Activated T-helper 1 cell treated with anti-CD3 and anti-CD28 coated beads, Interleukin-12 subunit alpha, Interleukin-12 subunit beta, Interleukin-2, Interleukin-4 antibody, amounts not matched to agents 30 ng/mL and 10 ng/mL and 1 ng/mL, durations not matched to agents 14 hours and 24 hours and 36 hours (primary cell): Measurements from ENCODE around the gene AP5S1. TPM values are rescaled to one million over a fixed set of nuclear protein-coding genes. Genes with fewer than 3 reads are reported as not detected.

ENCODE experiments used
- DNase-seq: peaks from one replicate; pipeline ENCODE4 v3.0.0; 2021; ENCODE audit warnings: low spot score
- H3K27ac Mint-ChIP-seq: one replicate; pipeline ENCODE4 v1.8.0; 2021; ENCODE audit warnings: mild to moderate bottlenecking, mixed read lengths
- H3K27me3 Mint-ChIP-seq: one replicate; pipeline ENCODE4 v1.8.0; 2022; ENCODE audit warnings: mild to moderate bottlenecking, moderate library complexity, mixed read lengths; ENCODE audit not compliant: insufficient read depth
- H3K36me3 Mint-ChIP-seq: one replicate; pipeline ENCODE4 v1.8.0; 2021; ENCODE audit warnings: low read depth, mixed read lengths
- H3K4me1 Mint-ChIP-seq: one replicate; pipeline ENCODE4 v1.8.0; 2021; ENCODE audit warnings: low read depth, mixed read lengths
- H3K4me3 Mint-ChIP-seq: one replicate; pipeline ENCODE4 v1.8.0; 2021; ENCODE audit warnings: mild to moderate bottlenecking, moderate library complexity, mixed read lengths
- H3K9me3 Mint-ChIP-seq: one replicate; pipeline ENCODE4 v1.8.0; 2021; ENCODE audit warnings: mixed read lengths
- intact Hi-C: fragments of 100-400 bp; cut with micrococcal nuclease; formaldehyde crosslinking; loops from one replicate; pipeline ENCODE4 v1.15.1; 2024
- total RNA-seq: library from RNA; stranded (reverse); gene quantifications from 2 replicates; pipeline ENCODE4 v1.2.3, GENCODE V29; 2022

The AP5S1 gene, protein sequence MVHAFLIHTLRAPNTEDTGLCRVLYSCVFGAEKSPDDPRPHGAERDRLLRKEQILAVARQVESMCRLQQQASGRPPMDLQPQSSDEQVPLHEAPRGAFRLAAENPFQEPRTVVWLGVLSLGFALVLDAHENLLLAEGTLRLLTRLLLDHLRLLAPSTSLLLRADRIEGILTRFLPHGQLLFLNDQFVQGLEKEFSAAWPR
- 14.9 and 15.0 TPM in 2 replicates for total RNA-seq

DNA sequence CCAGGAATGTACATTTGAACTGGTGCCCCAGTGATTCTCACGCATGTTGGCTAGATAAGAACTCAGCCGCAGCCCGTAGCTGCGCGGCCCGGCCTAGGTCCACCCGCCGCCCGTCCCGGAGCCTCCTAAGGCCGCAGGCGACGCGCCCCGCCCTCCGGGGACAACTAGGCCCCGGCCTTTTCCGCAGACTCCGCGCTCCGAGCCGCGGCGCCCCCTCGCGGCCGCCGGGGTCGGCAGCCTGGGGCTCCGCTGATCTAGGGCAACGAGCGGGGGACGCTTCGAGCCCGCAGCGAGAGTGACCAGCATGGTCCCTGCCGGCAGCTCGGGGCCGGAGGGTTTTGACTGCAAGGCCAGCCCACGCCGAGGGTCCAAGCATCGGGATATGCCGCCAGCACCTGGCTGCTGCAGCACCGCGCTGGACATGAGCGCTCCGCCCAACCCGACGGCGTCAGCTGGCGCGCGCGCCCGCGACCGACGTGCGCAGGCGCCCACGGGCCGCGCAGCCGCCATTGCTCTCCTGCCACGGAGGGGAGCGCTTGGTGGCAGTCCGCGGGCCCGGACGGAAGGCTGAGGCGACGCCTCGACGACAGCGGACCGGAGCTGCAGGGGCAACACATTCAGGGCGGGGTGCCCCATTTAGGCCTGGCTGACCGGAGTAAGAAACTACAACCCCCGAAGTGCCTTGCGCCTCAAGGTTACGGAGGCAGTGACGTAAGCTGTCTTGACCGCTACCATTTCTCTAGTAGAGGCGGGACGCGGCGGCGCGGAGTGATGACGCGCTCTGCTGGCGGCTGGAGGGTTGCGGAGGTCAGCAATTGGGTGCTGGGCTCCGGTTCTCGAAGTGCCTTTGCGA is at the start of gene AP5S1:
Gene AP5S1, plus strand, starts transcription at position 500 of the 853 bp plus-strand sequence. CDS start 1,571 bp downstream, outside the sequence.
- peak; percentile 90 for DNase-seq
- no peaks in the 10 kb centered on the region for H3K27me3 Mint-ChIP-seq
- H3K27ac Mint-ChIP-seq, result peak within 1 kb of the TSS; percentile 89
- peaks cover 5% of the 10 kb centered on the region for H3K36me3 Mint-ChIP-seq
- peak within 1 kb of the TSS; percentile 85 for H3K4me3 Mint-ChIP-seq
- H3K9me3 Mint-ChIP-seq, result no peaks in the 10 kb centered on the region
- intact Hi-C loops, result loop anchor here (1.0 to 2.0 kb wide), 11 partner anchors 9 to 195 kb away; partner anchors contain the start of genes ADISSP, CENPB, MAVS and PANK2
- peaks cover 42% of the 10 kb centered on the region for H3K4me1 Mint-ChIP-seq

DNA sequence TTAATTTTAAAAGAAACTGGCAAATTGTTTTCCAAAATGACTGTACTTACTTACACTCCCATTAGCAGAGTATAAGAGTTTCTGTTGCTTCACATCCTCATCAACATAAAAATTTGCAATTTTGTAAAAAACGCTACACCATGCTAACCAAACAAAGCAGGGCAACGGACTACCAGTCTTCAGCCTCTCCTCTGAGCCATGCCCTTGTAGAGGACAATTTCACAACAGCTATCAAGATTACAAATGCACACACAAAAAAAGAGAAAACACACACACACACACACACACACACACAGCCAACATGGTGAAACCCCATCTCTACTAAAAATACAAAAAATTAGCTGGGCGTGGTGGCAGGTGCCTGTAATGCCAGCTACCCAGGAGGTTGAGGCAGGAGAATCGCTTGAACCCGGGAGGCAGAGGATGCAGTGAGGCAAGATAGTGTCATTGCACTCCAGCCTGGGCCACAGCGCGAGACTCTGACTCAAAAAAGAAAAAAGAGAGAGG is 48.7 kb upstream of the AP5S1 start:
- intact Hi-C loops, result no loop called here
- no peak overlapping the region for H3K27ac Mint-ChIP-seq
- peaks cover 8% of the 10 kb centered on the region for H3K9me3 Mint-ChIP-seq

DNA sequence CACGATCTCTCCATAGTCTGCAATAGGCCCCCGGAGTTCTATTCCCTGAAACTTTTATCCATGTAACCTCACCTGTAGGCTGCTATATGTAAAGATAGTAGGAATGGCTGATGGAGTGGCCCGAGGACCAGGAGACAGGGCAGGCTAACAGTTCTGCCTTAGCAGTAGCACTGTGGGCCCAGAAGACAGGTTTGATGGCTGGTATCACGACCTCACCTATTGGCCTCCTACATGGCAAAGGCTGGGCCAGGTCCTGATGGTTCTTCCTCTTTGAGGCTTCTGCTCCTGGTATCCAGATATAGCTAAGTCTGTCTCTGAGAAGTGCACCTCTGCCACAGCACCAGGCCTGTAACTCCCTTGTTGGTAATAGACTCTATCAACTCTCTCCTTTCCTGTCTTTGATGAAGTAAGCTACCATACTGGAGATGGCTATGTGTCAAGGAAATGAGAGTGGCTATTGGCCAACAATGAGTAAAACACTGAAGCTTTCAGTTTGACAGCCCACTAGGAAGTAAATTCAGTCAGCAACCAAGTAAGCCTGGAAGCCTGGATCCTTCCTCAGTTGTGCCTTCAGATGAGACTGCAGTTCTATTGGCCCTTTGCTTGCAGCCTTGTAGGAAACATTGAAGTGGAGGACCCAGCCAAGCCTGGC is 44.8 kb upstream of the AP5S1 start:
- peaks cover 8% of the 10 kb centered on the region for H3K9me3 Mint-ChIP-seq
- H3K4me1 Mint-ChIP-seq, result peaks cover 11% of the 10 kb centered on the region
- no peaks in the 10 kb centered on the region for H3K36me3 Mint-ChIP-seq
- H3K27me3 Mint-ChIP-seq, result peaks cover 30% of the 10 kb centered on the region
- no peak overlapping the region for H3K4me3 Mint-ChIP-seq
- H3K27ac Mint-ChIP-seq, result no peak overlapping the region
- intact Hi-C loops, result loop anchor here (5.0 kb wide), 1 partner anchor 132 kb away; no protein-coding TSS in a partner anchor
- no peak for DNase-seq

More for the DNA sequence above, 48.7 kb upstream of the AP5S1 start:
- Mint-ChIP-seq H3K36me3 (no peaks in the 10 kb centered on the region), H3K4me1 (peaks cover 13% of the 10 kb centered on the region), H3K27me3 (peaks cover 13% of the 10 kb centered on the region), H3K4me3 (no peak overlapping the region)
- no peak for DNase-seq

DNA sequence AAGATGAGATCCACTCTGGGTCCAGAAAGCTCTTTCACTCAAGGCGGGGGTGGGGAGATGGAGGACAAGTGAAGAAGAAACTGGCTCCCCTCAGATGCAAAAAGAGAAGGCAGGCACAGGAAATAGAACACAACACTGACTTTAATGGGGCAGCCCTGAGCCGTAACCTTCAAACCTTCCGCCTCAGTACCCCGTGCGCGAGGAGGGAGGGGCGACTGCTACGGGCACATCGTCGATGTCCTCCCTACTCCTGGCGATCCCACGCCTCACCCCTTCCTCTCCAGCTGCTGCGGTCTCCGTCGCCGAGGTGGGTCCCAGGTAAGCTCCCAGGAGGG is 43.0 kb upstream of the AP5S1 start:
- H3K27me3 Mint-ChIP-seq, result peaks cover 29% of the 10 kb centered on the region
- H3K4me3 Mint-ChIP-seq, result peak overlapping the region; percentile 75
- no peak for DNase-seq
- peaks cover 25% of the 10 kb centered on the region for H3K4me1 Mint-ChIP-seq
- no peaks in the 10 kb centered on the region for H3K36me3 Mint-ChIP-seq
- intact Hi-C loops, result loop anchor here (1.0 to 5.0 kb wide), 2 partner anchors 9 to 130 kb away; no protein-coding TSS in a partner anchor
- peaks cover 8% of the 10 kb centered on the region for H3K9me3 Mint-ChIP-seq
- no peak overlapping the region for H3K27ac Mint-ChIP-seq

DNA sequence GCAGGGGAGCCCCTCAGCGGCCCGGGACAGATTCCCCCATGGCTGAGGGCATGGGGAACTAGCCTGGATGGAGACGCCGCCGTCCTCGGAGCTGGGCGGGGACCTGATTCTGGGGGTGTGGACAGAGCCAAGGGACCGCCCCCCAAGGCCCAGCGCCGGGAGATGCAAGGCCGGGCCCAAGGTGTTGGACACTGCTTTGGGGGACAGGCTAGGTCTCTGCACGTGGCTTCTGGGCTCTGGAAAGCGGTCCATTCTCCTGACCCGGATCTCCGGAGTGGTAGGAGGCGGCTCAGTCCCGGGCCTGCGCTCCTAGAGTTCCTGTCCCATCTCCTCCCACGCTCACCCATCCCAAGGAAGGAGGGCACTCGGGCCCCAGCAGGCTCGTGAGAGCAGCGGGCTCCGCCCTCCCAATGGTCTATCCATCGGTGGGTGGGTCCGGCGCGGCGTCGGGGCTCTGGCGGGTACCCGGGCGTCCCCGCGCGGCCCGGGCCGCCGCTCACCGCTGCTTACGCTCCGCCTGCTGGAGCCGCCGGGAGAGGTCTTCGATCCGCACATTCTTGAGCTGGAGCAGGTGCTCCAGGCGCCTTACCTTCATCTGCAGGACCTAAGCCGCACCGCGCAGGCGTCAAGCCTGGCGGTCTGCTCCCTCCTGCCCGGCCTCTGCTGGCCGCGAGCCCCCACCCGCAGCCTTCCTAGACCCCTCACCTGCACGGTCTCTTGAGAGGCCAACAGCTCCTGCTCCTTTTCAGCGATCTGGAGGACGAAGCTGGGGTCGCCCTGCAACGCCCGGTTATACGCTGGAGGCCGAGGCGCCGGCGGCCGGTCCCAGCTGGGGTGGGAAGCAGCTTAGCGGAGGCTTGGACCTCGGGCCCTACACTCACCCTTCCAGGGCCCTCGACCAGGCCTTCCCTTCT is 42.4 kb upstream of the AP5S1 start:
- Mint-ChIP-seq H3K9me3 (peaks cover 8% of the 10 kb centered on the region), H3K27ac (no peak overlapping the region), H3K4me1 (peaks cover 25% of the 10 kb centered on the region), H3K4me3 (peak overlapping the region; percentile 75), H3K36me3 (no peaks in the 10 kb centered on the region), H3K27me3 (peaks cover 26% of the 10 kb centered on the region)
- intact Hi-C loops, result loop anchor here (1.0 to 5.0 kb wide), 2 partner anchors 10 to 129 kb away; no protein-coding TSS in a partner anchor
- no peak for DNase-seq

DNA sequence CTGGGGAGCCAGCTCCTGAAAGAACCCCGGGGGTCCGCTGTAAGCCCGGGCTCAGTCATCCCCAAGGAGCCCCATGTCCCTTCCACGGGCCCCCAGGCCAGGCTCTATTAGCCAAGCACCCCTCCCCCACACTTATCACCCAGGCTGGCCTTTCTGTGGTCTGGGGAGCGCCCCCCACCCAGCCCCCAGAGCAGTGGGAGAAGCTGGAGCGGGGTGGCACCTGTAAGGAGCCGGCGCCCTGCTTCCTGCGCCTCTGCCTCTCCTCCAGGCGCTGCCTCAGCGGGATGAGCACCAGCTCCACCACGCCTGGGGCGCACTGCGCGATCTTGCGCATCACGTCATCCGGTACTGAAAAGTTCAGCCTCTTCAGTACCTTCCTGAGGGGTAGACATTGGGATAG is 41.4 kb upstream of the AP5S1 start:
- no peak for DNase-seq
- Mint-ChIP-seq H3K36me3 (peaks cover 1% of the 10 kb centered on the region), H3K27ac (no peak overlapping the region), H3K9me3 (peaks cover 8% of the 10 kb centered on the region), H3K4me1 (peaks cover 33% of the 10 kb centered on the region), H3K27me3 (peaks cover 24% of the 10 kb centered on the region), H3K4me3 (peak overlapping the region; percentile 7)
- intact Hi-C loops, result loop anchor here (5.0 kb wide), 1 partner anchor 128 kb away; no protein-coding TSS in a partner anchor

DNA sequence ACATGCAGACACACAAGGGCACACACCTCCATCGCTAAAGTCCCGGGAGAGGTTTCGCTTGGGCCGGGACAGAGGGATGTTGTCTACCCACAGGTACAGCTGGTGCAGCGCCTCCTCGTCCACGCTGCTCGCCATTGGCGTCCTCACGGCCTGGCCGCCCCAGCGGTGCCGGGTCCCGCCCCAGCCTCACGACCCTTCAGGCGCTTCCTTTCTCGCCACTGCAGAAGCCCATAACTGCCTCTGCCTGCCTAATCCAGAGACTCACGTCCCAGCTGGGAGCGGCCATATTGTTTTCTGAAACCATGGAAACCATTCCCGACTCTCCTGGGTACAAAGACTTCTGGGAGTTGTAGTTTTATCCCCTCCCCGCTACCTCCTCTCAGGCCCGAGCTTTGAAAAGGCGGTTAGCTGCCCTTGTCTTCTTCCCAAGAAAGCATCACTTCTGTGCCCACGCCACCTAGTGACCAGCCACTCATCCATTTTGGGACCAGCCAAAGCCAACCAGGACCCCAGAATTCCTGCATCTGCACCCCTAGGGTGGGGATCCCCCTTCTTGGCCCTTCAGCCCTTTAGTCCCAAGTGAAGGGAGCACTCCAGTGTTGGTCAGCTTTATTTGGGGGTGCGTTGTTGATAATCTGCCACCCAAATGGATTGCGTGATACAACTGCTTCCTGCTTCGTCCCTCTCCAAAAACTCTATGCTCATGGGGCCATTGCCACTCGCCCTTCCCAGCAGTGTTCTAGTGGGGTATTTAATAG is 39.0 kb upstream of the AP5S1 start, which contains the start of gene SPEF1:
Gene SPEF1, minus strand, starts transcription at position 296 of the 758 bp plus-strand sequence. Its CDS starts 161 bp downstream, at position 135.
- Mint-ChIP-seq H3K27me3 (peaks cover 24% of the 10 kb centered on the region), H3K27ac (no peak within 1 kb of the TSS), H3K4me1 (peaks cover 43% of the 10 kb centered on the region)

DNA sequence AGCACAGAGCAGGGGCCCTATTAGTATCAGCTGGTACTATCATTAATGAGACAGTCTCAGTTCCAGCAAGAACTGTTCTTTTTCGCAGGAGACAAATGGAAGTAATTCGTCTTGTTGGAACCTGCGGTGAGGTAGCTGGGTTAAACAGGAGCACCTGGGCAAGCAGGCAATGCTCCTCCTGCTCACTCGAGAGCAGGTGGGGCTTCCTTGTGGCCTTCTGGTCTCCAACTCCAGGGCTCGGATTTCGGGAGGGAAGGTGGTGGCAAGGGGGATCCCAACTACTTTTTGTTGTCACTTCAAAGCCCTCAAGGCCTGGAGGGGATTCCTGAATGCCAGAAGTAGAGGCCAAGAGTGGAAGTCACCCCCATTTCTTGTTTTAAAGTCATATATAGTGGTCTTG is 37.8 kb upstream of the AP5S1 start:
- H3K36me3 Mint-ChIP-seq, result peaks cover 6% of the 10 kb centered on the region
- DNase-seq, result no peak
- H3K4me1 Mint-ChIP-seq, result peaks cover 39% of the 10 kb centered on the region
- intact Hi-C loops, result no loop called here
- peaks cover 16% of the 10 kb centered on the region for H3K27me3 Mint-ChIP-seq
- H3K9me3 Mint-ChIP-seq, result no peaks in the 10 kb centered on the region
- no peak overlapping the region for H3K4me3 Mint-ChIP-seq
- H3K27ac Mint-ChIP-seq, result no peak overlapping the region

More for the DNA sequence above, 39.0 kb upstream of the AP5S1 start, which contains the start of gene SPEF1:
- Mint-ChIP-seq H3K9me3 (no peaks in the 10 kb centered on the region), H3K4me3 (peak within 1 kb of the TSS; percentile 64), H3K36me3 (peaks cover 6% of the 10 kb centered on the region)
- DNase-seq, result no peak
- intact Hi-C loops, result loop anchor here (1.0 kb wide), 1 partner anchor 39 kb away; the partner anchor contains the start of gene AP5S1

DNA sequence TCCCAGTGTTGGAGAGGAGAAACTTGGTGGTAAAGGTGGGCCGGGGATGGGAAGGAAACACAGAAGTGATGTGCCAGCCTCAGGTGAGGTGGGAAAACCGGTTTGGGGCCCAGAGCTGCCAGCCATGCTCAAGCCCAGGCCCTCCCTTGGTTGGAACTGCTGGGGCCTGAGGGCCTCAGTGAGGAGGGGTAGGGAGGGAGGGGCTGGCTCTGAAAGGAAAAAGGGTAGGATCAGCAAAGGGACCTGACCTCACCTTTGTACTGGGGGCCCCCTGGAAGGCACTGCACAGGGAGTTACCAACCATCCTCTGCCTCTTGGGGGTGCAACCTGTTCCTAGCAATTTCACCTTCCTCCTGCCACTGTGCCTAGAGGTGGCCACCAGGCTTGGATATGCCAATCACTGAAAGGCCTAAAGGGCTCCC is 37.3 kb upstream of the AP5S1 start:
- intact Hi-C loops, result no loop called here
- Mint-ChIP-seq H3K4me3 (no peak overlapping the region), H3K27ac (no peak overlapping the region), H3K36me3 (peaks cover 6% of the 10 kb centered on the region), H3K27me3 (peaks cover 16% of the 10 kb centered on the region), H3K9me3 (no peaks in the 10 kb centered on the region), H3K4me1 (peaks cover 43% of the 10 kb centered on the region)
- no peak for DNase-seq

DNA sequence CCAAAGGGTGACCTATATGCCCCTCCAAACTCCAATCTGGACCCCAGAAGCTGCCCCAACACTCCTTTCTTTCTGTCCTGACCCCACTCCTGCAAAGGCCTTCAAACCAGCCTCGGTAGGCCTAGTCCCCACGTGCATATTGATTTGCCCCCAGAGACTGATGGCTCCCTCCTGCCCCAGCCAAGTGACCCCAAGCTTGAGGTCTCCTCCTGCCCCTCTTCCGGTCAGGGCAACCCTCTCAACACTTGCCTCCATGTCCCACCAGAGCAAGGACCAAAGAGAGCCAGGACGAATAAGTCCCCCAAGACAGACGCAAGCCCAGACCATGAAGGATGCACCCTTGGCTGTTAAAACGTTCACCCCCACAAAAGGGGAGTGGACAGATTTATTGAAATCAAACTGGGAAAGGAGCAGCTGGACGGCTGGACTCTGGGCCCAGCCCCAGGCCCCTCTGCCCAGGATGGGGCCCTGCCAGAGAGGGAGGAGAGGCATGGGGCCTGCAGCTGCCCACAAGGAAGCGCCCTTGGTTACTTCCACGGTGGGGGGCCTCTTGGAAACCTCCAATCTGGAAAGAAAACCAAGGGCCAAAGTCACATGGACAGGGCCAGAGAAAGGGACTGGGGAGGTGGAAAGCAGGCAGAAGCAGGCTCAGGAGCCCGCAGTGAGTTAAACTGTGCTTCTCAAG is 36.7 kb upstream of the AP5S1 start:
- no peak for DNase-seq
- Mint-ChIP-seq H3K36me3 (peaks cover 6% of the 10 kb centered on the region), H3K4me1 (peaks cover 49% of the 10 kb centered on the region), H3K9me3 (no peaks in the 10 kb centered on the region), H3K27me3 (peaks cover 14% of the 10 kb centered on the region), H3K27ac (peak overlapping the region; percentile 65), H3K4me3 (no peak overlapping the region)
- intact Hi-C loops, result no loop called here
